GM18867 (cell line): ENCODE data around the gene C1orf159.

Experiments
- ATAC-seq: cut with Tn5 transposase; IDR thresholded peaks from one replicate; pipeline ENCODE4 v1.9.1; 2021; ENCODE audit warnings: mild to moderate bottlenecking, moderate library complexity; ENCODE audit not compliant: unreplicated experiment

Gene C1orf159

GRCh38 chr1:1043411-1043810, 72.5 kb downstream of the C1orf159 start:
- ATAC-seq, result no peak

GRCh38 chr1:1042835-1043234, 73.1 kb downstream of the C1orf159 start:
- ATAC-seq, result no peak

GRCh38 chr1:1041873-1042272, 74.0 kb downstream of the C1orf159 start:
- ATAC-seq, result no peak

- peak; percentile 10 for ATAC-seq
Observed at GRCh38 chr1:1041092-1041523, 74.8 kb downstream of the C1orf159 start.

- ATAC-seq, result peak; percentile 48
Observed at GRCh38 chr1:1040004-1040991, 75.6 kb downstream of the C1orf159 start.

- ATAC-seq, result no peak
Observed at GRCh38 chr1:1039145-1039910, 76.6 kb downstream of the C1orf159 start.

- no peak for ATAC-seq
Observed at GRCh38 chr1:1038694-1039093, 77.2 kb downstream of the C1orf159 start.

GRCh38 chr1:1037366-1038327, 78.2 kb downstream of the C1orf159 start:
- ATAC-seq, result no peak

GRCh38 chr1:1035291-1035943, 80.5 kb downstream of the C1orf159 start:
- ATAC-seq, result no peak

GRCh38 chr1:1034439-1034781, 81.5 kb downstream of the C1orf159 start:
- no peak for ATAC-seq

- ATAC-seq, result no peak
Observed at GRCh38 chr1:1033731-1034438, 82.0 kb downstream of the C1orf159 start.

- peak; percentile 85 for ATAC-seq
Observed at GRCh38 chr1:1033009-1033587, 82.8 kb downstream of the C1orf159 start.

- ATAC-seq, result no peak
Observed at GRCh38 chr1:1032424-1032823, 83.5 kb downstream of the C1orf159 start.
